ENCODE data around the gene CHKA. TPM values are rescaled to one million over a fixed set of nuclear protein-coding genes. Genes with fewer than 3 reads are reported as not detected.

The CHKA gene
- total RNA-seq (2022; extraction: Qiagen RNA extraction) = 26.2 to 29.4 TPM (median 27.5 TPM) in 5 replicates

DNA sequence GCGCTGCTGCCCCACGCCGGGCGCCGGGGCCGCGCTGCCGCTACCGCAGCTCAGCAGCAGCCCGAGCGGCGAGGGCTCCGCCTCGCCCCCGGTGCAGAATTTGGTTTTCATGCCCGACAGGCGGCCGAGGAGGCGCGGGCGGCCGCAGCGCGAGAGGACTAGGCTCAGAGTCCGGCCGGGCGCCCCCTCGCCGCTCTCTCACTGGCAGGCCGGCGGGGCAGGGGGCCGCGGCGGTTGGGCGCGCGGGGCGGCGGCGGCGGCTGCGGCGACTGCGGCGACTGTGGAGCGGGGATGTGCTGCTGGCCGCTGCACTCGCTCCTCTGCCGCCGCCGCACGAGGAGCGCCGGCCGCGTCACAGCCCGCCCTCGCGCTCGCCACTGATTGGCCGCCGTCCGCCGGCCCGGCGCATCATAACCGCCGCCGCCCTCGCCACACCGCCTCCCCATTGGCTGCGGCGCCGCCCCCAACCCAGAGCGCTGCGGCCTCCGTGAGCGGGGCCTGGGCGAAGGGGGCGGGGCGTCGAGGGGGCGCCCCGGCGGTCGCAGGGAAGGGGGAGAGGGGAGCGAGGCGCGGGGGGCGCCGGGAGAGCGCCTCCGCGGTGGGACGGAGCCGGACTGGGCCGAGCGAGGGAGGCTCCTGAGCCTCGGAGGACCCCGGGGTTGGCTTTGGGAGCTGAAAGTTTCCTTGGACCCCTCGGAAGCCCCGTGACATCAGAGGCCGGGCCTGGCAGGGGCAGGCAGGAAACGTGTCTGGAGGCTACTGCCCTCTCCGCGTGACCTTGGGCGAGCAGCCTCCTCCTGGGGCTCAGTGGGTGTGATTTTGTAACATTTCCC is at the start of gene CHKA:
Gene CHKA, minus strand, starts transcription at position 322 of the 833 bp plus-strand sequence. Its CDS starts 211 bp downstream, at position 111.

DNA sequence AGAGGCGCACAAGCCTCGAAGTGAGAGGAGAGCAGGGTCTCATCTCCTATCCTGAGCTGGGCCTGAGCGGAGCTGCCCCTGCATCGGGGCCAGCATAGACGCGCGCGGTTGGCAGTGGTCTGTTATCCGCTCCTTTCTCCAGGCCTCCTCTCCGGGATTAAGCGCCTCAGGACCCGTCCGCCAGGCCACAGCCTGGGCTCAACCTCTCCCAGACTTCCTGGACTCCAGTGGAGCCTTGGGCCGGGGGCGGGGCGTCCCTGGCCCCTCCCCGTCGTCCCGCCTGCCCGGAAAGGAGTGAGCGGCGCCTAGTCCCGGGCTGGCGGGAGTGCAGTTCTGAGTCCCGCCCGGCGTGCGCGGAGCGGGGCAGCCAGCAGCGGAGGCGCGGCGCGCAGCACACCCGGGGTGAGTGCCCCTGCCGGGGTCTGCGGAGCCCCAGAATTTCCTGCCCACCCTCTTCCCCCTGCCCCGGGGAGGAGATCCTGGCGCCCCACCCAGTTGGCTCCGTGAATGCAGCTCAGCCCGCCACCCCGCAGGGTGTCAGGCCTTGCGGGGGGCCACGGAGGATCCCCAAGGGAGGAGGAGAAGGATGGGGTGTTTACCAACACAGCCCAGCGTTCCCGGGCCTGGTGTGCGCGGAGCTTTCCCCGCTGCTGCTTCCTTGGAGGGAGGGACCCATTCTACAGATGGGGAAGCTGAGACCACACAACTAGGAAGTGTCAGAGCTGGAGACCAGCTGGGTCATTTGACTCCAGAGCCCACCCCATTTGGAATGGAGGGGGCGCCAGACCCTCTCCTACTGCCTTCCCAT is 82.3 kb downstream of the CHKA start, which contains the start of gene TCIRG1:
Gene TCIRG1, plus strand, starts transcription at position 308 of the 808 bp plus-strand sequence. CDS start 2,247 bp downstream, outside the sequence.

DNA sequence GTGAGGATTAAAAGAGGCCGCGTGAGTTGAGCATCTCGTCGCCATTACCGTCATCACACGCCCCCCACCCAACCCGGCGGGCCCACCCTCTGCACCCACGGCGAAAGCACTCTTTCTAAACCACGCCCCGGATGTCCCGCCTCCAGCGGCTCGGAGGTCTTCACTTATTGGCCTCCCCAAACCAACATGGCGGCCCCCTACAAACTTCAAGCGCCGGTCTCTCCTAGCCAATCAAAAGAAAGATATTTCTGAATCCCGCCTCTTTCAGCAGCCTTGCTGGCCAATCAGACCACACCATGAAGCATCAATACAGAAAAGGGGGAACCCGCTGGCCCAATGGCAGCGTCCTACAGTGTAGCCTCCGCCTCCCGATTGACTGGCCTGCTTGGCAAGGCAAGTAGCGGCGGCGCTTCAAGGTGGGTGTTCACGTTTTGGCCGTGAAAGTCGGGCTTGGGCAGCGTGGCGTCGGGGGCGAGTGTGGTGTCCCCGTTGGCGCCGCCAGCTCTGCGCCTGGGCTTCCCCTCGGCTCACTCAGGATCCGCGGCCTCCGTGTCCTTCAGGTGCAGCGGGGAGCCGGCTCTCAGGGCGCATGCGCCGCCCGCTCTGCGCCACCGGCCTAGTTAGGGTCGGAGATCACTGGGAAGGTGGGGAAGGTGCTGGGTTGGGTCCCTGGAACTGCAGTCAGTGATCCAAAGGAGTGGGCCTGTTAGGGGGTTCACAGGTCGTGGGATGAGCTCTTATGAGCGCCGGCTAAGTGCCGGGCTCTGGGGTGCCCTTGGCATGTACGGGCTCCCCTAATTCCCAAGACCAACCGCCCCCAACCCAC is 90.7 kb downstream of the CHKA start, which contains the start of gene NDUFS8:
Gene NDUFS8, plus strand, starts transcription at position 364 of the 826 bp plus-strand sequence. CDS start 1,471 bp downstream, outside the sequence.

DNA sequence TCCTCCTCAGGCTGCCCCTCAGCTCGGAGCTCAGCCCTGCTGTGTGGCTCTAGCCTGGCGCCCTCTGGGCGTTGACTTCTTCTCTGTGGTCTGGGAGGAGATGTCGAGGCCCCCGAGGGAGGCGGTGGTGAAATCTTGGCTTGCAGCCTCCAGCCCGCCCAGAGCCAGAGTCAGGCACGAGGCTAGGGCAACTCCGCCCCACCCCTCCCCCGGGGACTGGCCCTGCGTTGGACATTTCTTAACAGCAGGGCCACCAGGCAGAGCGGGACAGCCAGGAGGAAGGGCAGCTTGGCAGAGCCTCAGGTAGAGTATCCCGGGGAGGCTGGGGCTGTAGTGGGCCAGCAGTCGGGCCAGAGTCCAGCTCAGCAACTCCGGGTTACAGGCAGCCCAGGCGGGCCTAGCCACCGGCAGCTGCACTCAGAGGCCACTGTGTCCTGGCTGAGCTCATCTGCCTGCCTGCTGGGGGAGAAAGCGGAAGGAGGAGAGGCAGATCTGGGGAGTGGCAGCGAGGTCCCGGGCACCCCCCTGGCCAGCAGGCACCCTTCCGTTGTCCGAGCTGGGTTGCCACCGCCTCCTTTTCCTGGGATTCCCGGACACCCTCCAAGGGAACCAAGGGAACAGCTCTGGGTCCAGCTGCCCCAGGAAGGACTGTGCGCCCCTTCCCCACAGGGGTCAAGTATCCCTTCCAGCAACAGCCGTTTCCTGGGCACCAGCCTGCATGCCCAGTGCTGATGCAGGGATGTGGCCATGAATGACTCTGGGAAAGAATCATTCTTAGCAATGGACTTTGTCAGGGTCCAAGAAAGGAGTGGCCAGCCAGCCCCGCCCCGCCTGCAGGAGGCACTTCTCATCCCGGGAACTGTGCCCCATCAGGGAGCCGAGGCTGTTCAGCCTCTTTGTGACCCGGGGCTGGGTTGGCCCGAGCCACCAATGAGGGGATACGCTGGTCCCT is 110.8 kb downstream of the CHKA start, which contains the start of gene ALDH3B1:
Gene ALDH3B1, plus strand, starts transcription at position 238 of the 952 bp plus-strand sequence. CDS start 4,971 bp downstream, outside the sequence.

DNA sequence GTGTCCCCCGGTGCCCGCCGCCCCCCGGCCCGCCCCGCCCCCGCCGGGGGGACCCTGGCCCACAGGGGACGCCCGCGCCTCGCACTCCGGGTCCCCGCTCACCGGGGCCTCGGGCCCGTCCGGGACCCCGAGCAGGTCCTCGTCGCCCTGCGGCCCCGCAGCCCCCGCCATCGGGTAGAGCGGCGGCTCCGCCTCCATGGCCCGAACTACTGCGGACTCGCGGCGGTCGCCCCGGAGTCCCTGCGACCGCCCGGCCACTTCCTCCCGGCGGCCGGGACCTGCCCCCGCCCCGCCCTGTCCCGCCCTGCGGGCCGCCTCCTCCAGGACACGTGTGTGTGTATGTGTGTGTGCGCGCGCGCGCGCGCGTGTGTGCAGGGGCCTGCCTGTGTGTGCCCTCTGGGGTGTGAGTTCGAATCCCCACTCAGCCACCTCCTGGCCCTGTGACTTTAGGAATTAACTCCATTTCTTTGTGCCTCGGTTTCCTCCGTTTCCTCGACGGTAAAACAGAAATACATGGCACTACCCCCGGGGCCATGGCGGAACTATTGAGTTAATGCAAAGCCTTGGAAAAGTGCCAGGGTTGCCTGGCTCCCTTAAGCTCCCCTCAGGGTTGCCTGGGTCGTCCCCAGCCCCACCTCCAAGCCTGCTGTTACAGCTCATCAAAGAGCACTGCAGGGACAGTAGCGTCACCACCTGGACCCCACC is 117.2 kb downstream of the CHKA start, which contains the start of gene UNC93B1:
Gene UNC93B1, minus strand, starts transcription at position 252 of the 705 bp plus-strand sequence. Its CDS starts 54 bp downstream, at position 198.

Other genes starting within 250 kb of the CHKA start
- 57.5 to 90.4 TPM (median 87.5 TPM) in 5 replicates for gene UNC93B1, start 117.3 kb downstream of the CHKA start, total RNA-seq (2022; extraction: Qiagen RNA extraction)
- 113 to 145 TPM (median 130 TPM) in 5 replicates for gene ALDH3B1, start 111.1 kb downstream of the CHKA start, total RNA-seq (2022; extraction: Qiagen RNA extraction)
- 294 to 405 TPM (median 382 TPM) in 5 replicates for gene NDUFS8, start 90.7 kb downstream of the CHKA start, total RNA-seq (2022; extraction: Qiagen RNA extraction)
- gene TCIRG1, start 82.4 kb downstream of the CHKA start, total RNA-seq (2022; extraction: Qiagen RNA extraction) = 82.2 to 198 TPM (median 165 TPM) in 5 replicates
- 19.3 to 24.8 TPM (median 19.9 TPM) in 5 replicates for gene KMT5B, start 91.9 kb upstream of the CHKA start, total RNA-seq (2022; extraction: Qiagen RNA extraction)
- gene C11orf24, start 150.6 kb upstream of the CHKA start, total RNA-seq (2022; extraction: Qiagen RNA extraction) = 52.8 to 64.1 TPM (median 63.3 TPM) in 5 replicates
- 34.9 to 59.3 TPM (median 53.4 TPM) in 5 replicates for gene LRP5, start 191.2 kb upstream of the CHKA start, total RNA-seq (2022; extraction: Qiagen RNA extraction)